HCT116 (cell line): ENCODE results near the gene RNF130.

Experiments
- CEBPB ChIP-seq: IDR thresholded peaks from 2 replicates; pipeline ENCODE4 v1.6.1; 2012; ENCODE audit warnings: low read depth
- EZH2 ChIP-seq: fragments of 200-600 bp; sonication (generic); IDR thresholded peaks from 2 replicates; pipeline ENCODE4 v1.6.1; 2017; ENCODE audit warnings: antibody characterized with exemption, mixed run types
- EZH2phosphoT487 ChIP-seq: fragments of 200-600 bp; IDR thresholded peaks from 2 replicates; pipeline ENCODE4 v1.6.1; 2018; ENCODE audit warnings: antibody characterized with exemption, borderline replicate concordance
- MAX ChIP-seq: IDR thresholded peaks from 2 replicates; pipeline ENCODE4 v1.6.1; 2012
- POLR2A ChIP-seq: IDR thresholded peaks from 2 replicates; pipeline ENCODE4 v1.7.0; 2011; ENCODE audit warnings: borderline replicate concordance; ENCODE audit not compliant: insufficient read depth, insufficient read length; ENCODE audit errors: extremely low read depth
- POLR2AphosphoS5 ChIP-seq: IDR thresholded peaks from 2 replicates; pipeline ENCODE4 v1.6.1; 2011; ENCODE audit warnings: mild to moderate bottlenecking, low read depth, low read length, moderate library complexity
- RAD21 ChIP-seq: IDR thresholded peaks from 2 replicates; pipeline ENCODE4 v1.6.1; 2012; ENCODE audit warnings: low read depth, mild to moderate bottlenecking
- SIN3A ChIP-seq: IDR thresholded peaks from 2 replicates; pipeline ENCODE4 v1.6.1; 2012; ENCODE audit warnings: low read depth
- SP1 ChIP-seq: IDR thresholded peaks from 2 replicates; pipeline ENCODE4 v1.6.1; 2012; ENCODE audit warnings: low read depth
- YY1 ChIP-seq: IDR thresholded peaks from 2 replicates; pipeline ENCODE4 v1.6.1; 2011; ENCODE audit warnings: low read length, low read depth, moderate library complexity, mild to moderate bottlenecking; ENCODE audit not compliant: insufficient replicate concordance; ENCODE audit errors: extremely low read depth
- ZFX ChIP-seq: fragments of 450-650 bp; IDR thresholded peaks from 2 replicates; pipeline ENCODE4 v1.6.1; 2017
- ZNF274 ChIP-seq: fragments of 200-500 bp; sonication (Bioruptor generic); IDR thresholded peaks from 2 replicates; pipeline ENCODE4 v1.6.1; 2014; ENCODE audit warnings: mild to moderate bottlenecking, low read depth, low read length, inconsistent platforms
- TF ChIP-seq, protein P1 (sequence below), 3 experiments: fragments of 200-600 bp in 1 of 3; sonication (generic) in 1 of 3; IDR thresholded peaks in 2 of 3; conservative IDR thresholded peaks in 1 of 3; 2 replicates each; pipeline ENCODE4 v1.5.1; 2012 to 2017; ENCODE audit warnings: low read depth in 2 of 3, low read length in 2 of 3, antibody characterized with exemption in 1 of 3, borderline replicate concordance in 1 of 3, control low read depth in 1 of 3, mild to moderate bottlenecking in 1 of 3, mixed read lengths in 1 of 3, mixed run types in 1 of 3, moderate library complexity in 1 of 3; ENCODE audit not compliant: insufficient read depth in 1 of 3
- TF ChIP-seq, protein P2 (sequence below): IDR thresholded peaks from 2 replicates; pipeline ENCODE4 v1.6.1; 2011; ENCODE audit warnings: mild to moderate bottlenecking, low read length, moderate library complexity; ENCODE audit not compliant: insufficient replicate concordance; ENCODE audit errors: extremely low read depth

- TF ChIP-seq, protein P1, sequence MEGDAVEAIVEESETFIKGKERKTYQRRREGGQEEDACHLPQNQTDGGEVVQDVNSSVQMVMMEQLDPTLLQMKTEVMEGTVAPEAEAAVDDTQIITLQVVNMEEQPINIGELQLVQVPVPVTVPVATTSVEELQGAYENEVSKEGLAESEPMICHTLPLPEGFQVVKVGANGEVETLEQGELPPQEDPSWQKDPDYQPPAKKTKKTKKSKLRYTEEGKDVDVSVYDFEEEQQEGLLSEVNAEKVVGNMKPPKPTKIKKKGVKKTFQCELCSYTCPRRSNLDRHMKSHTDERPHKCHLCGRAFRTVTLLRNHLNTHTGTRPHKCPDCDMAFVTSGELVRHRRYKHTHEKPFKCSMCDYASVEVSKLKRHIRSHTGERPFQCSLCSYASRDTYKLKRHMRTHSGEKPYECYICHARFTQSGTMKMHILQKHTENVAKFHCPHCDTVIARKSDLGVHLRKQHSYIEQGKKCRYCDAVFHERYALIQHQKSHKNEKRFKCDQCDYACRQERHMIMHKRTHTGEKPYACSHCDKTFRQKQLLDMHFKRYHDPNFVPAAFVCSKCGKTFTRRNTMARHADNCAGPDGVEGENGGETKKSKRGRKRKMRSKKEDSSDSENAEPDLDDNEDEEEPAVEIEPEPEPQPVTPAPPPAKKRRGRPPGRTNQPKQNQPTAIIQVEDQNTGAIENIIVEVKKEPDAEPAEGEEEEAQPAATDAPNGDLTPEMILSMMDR (IDR thresholded peaks at IDR 0.05 in 2 of 3, conservative IDR thresholded peaks at IDR 0.05 in 1 of 3; ENCODE audit: borderline replicate concordance in 1 of 3, insufficient read depth in 1 of 3, low read depth in 2 of 3, low read length in 2 of 3): no peak
- TF ChIP-seq SIN3A: no peak
- TF ChIP-seq, protein P2, sequence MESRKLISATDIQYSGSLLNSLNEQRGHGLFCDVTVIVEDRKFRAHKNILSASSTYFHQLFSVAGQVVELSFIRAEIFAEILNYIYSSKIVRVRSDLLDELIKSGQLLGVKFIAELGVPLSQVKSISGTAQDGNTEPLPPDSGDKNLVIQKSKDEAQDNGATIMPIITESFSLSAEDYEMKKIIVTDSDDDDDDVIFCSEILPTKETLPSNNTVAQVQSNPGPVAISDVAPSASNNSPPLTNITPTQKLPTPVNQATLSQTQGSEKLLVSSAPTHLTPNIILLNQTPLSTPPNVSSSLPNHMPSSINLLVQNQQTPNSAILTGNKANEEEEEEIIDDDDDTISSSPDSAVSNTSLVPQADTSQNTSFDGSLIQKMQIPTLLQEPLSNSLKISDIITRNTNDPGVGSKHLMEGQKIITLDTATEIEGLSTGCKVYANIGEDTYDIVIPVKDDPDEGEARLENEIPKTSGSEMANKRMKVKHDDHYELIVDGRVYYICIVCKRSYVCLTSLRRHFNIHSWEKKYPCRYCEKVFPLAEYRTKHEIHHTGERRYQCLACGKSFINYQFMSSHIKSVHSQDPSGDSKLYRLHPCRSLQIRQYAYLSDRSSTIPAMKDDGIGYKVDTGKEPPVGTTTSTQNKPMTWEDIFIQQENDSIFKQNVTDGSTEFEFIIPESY: no peak
- TF ChIP-seq ZNF274: no peak
- peak; percentile 54; the same call in 1 of the 2 replicates for TF ChIP-seq POLR2AphosphoS5
- no peak for TF ChIP-seq MAX
- no peak for TF ChIP-seq RAD21
- no peak for TF ChIP-seq CEBPB
- TF ChIP-seq POLR2A: no peak
- no peak for TF ChIP-seq EZH2
- TF ChIP-seq ZFX: no peak
- TF ChIP-seq SP1: peak; percentile 35
- TF ChIP-seq EZH2phosphoT487: no peak
- TF ChIP-seq YY1: no peak
These were observed 157.4 kb downstream of the RNF130 start for GRCh38 chr5:179914032-179914755.
